Suppressor macrophage (primary cell): Measurements from ENCODE around the gene TBC1D5.
"Not testable (repeated sequence)": the region's sequence is repeated elsewhere in the genome, so short reads cannot be mapped to it uniquely, and the experiment has no call there.

ENCODE experiments used
- DNase-seq, 4 experiments: peaks; one replicate each; pipeline ENCODE4 v3.0.0-alpha.2; 2020 to 2022

The TBC1D5 gene

DNA sequence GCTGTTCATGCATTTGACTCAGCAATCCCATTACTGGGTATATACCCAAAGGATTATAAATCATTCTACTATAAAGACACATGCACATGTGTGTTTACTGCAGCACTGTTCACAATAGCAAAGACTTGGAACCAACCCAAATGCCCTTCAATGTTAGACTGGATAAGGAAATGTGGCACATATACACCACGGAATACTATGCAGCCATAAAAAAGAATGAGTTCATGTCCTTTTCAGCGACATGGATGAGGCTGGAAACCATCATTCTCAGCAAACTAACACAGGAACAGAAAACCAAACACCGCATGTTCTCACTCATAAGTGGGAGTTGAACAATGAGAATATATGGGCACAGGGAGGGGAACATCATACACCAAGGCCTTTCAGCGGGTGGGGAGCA is 391.2 kb downstream of the TBC1D5 start:
- not testable (repeated sequence) for DNase-seq

DNA sequence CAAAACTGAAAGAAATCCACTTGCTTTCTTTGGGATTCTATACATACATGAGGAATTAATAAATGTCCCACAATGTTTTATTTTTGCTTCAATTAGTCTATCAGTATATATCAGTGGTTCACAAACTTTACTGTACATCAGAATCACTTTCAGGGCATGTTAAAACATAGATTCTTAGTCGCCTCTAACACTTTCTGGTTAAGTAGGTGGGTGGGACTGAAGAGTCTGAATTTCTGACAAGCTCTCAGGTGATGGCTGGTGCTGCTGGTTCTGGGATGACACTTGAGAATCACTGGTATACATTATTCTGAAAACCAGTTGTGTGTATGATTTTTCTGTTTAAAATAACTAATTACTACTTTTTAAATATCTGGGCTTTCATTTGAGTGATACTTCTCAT is 393.3 kb downstream of the TBC1D5 start:
- DNase-seq = no peak

GRCh38 chr3:17342119-17342518 is 400.3 kb downstream of the TBC1D5 start:
- DNase-seq = peak; percentile 5 to 81 (median 42)

DNA sequence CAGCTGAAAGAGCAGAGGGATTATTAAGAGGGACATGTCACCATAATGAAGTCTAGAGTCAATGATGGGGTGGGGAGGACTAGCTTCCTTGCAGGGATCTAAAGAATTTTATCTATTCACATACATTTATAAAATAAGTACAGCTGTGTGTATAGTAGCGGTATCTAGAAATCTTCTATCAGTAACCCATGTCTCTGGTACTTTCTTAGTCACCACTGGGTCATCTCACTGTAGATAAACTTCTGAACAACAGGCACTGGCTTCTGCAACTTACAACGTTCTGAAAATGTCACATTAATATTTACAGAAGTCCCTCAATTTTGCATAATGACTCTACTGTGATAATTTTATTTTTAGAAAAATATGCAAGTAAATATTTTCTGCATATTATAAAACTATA is 401.7 kb downstream of the TBC1D5 start:
- no peak for DNase-seq

- DNase-seq = no peak
Measured at GRCh38 chr3:17340261-17340660, 402.2 kb downstream of the TBC1D5 start.

- no peak for DNase-seq
Measured at GRCh38 chr3:17339132-17339575, 403.3 kb downstream of the TBC1D5 start.

GRCh38 chr3:17336291-17336690 is 406.1 kb downstream of the TBC1D5 start:
- DNase-seq = no peak

- DNase-seq = no peak
Measured at GRCh38 chr3:17333893-17334292, 408.5 kb downstream of the TBC1D5 start.

DNA sequence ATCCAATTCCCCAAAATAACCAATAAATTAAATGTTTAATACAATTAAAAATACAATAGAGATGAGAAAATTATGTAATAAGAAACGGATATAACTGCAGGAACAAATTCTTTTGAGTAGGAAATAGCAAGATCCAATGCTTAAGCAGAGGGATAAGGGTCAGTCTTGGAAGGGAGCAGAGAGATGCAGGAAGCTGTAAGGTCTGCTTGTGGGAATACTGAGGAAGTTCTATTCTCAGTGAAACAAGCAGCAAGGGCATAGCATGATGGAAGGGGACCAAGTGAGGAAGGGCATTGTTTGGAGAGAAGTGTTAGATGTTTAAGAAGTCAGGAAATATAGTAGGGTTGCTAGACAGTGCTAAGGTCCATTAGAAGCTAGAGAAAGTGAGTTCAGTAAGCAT is 409.0 kb downstream of the TBC1D5 start:
- DNase-seq = no peak

DNA sequence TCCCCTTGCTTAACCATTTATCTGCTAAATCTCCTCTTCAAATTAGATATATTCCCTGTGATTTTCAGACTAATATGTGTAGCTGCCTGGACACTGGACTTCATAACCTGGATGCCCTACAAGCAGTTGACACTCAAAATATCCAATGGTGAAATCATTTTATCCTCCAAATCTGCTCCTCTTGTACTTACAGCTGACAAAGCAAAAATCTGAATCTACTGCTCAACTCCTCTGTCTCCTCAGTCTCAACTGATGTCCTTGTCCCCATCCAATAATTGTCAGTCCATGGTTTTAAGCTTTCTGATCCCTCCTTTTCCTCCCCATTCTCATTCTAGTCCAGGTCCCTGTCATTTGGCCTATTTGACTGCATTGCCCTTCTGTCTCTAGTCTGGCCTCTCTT is 411.8 kb downstream of the TBC1D5 start:
- DNase-seq = no peak

DNA sequence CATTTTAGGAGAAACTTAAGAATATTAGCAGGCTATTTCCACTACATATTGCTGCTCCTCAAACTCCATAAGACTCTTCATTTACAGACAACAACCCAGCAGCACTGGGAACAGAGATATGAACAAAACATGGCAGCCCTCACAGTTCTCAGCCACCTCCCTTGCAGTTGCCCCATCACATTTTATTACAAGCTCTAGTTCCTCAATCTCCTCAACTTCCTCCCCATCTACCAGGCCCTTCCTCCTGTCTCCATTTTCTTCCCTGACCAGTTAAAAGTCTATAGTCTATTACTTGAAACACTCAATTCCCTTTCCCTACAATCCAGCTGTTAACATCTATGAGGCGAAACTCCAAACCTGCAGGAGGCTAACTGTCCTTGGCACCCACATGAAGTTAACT is 412.5 kb downstream of the TBC1D5 start:
- peak; percentile 17 to 59 (median 37) for DNase-seq

GRCh38 chr3:17322106-17322793 is 420.2 kb downstream of the TBC1D5 start:
- peak in 2 of 4 experiments; percentile 3 to 9 for DNase-seq

DNA sequence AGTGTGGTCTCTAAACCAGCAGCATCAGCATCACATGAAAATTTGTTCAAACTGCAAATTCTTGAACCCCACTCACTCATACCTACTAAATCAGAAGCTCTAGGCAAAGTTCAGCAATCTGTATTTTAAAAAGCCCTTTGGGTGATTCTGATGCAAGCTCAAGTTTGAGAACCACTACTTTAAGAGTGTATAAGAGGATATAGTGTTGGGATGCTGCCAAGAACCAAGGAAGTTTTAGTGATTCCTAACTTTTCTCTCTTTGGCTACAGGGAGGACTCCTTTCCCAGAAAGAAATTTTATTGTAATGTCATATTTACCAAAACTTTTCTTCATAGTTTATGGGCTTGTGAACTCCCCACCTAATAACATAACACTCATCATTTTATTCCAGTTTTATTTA is 422.2 kb downstream of the TBC1D5 start:
- peak in 2 of 4 experiments; percentile 1 to 4 for DNase-seq

- peak in 2 of 4 experiments; percentile 7 for DNase-seq
Measured at GRCh38 chr3:17315897-17316296, 426.5 kb downstream of the TBC1D5 start.

DNA sequence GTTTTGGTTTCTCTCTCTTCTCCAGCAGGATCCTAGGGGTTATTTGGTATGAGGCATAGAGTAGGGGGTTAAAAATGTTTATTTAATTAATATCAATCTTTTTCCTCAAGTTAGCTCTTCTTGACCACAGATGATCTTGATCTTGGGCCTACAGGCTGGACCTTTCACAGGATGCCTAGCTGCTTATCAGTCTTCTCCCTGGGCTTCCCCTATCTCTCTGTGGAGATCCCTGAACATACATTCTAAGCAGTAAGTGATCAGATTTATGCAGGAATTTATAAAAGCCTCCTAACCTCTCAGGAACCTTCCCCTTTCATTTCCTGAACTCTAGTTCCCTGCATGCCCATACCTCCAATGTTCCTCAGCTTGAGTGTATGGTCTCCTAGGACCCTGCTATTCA is 428.3 kb downstream of the TBC1D5 start:
- no peak for DNase-seq

DNA sequence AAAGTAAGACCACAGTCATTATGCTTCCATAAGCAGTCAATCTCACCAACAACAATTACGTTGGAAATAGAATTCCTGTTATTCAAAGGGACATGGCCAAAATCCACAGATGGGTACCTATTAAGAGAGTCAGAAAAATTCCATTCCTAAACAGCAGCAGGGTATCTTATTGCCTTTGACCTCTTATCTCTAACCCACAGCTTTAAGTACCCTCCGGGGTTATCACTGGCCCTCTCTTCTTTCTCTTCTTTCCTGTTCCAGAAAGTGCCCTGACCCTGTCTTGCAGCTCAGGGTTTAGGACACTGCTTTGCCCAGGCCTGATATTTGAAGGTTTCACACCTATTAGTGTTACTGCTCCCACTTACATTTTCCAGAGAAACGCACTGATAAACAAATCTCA is 428.7 kb downstream of the TBC1D5 start:
- no peak for DNase-seq

GRCh38 chr3:17310983-17311382 is 431.4 kb downstream of the TBC1D5 start:
- no peak for DNase-seq

- no peak for DNase-seq
Measured at GRCh38 chr3:17307887-17308286, 434.5 kb downstream of the TBC1D5 start.

GRCh38 chr3:17307482-17307881 is 434.9 kb downstream of the TBC1D5 start:
- peak in 1 of 4 experiments; percentile 7 for DNase-seq

DNA sequence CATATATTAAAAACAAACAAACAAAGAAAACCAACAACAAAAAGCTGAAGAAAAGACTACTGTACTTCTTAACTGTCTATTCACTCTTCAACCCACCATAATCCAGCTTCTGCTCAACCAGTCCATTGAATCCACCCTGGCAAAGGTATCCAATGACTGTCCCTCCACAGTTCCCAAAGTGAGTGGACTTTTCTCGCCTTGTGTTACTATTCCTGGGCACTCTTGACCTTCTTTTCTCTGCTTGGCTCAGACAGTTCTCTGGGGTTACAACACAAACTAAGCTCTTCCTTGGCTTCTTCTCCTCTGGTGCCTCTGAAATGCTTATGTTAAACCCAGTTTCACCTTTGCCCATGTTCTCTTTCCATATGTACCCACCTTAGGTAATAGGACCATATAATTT is 437.5 kb downstream of the TBC1D5 start:
- DNase-seq = no peak

GRCh38 chr3:17302774-17303173 is 439.7 kb downstream of the TBC1D5 start:
- no peak for DNase-seq

GRCh38 chr3:17302170-17302569 is 440.3 kb downstream of the TBC1D5 start:
- DNase-seq = no peak

DNA sequence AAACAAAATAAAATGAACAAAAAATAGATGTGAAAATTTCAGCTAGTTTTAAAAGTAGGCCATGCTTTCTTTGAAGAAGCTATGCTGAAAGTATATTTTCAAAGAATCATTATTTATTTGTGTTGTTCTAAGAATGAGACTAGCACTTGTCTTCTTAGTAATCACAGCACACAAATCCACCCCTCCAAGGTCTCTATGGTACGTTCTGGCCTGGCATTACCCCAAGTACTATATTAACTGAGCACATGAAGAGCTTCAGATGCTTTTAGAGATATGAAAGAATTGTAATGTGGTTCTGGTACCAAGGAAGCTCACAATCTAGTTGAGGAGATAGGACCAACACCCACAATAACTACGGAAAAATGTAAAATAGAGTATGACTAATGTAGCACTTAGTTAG is 441.2 kb downstream of the TBC1D5 start:
- DNase-seq = no peak

DNA sequence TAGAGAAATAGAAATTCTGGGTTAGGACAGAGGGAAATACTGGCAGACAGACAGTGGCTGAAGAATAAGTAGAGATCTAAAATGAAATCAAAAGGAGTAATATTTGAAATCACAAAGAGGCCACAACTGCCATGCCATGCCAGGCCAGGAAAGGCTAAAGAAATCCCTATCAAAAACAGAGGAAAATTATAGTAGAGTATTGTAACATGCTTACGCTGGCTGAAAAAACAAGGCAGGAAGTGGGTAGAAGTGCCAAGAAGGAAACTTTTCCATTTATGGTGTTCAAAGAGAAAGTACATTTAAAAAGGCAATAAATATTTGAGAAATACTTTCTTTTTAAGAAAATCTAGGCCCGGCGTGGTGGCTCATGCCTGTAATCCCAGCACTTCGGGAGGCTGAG is 442.0 kb downstream of the TBC1D5 start:
- DNase-seq = peak in 1 of 4 experiments; percentile 3

DNA sequence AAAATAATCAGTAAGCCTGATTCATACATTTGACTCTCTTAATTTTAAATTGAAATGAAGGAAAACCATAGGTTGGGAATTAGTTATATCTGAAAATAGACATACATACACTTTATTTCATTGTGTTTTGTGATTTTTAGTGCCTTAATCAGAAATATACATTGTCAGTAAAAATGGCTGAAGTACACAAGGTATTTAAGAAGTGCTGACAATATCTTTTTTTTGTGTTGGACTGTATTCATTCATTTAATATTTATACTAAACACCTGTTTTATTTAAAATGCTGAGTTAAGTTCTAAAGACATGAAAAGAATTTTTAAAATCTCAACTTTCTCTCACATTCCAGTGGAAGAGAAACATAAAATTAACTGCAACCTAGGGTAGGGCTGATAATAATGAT is 444.4 kb downstream of the TBC1D5 start:
- DNase-seq = no peak
